ENCODE results near the gene CPXM1.
"Not testable (repeated sequence)": the region's sequence is repeated elsewhere in the genome, so short reads cannot be mapped to it uniquely, and the experiment has no call there.

The CPXM1 gene

DNA sequence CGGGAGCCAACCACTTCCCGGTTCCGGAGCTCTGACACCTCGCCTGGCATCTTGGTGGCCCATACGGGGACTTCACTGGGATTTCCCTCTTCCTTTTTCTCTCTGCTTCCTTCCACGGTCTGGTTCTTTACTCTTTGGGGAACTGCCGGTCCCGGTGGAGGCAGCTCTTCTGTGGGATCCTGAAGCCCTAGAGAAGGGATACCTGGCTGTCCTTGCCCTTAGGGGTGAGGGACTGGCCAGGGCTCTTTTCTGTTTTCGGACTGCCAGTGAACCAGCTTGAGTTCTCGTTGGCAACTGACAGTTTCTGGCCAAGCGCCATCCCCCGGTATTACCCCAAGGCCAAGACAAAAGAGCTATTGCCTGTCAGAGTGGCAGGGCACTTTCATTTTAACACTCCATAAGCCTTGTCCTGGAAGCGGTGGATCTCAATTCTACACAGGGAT, 880 bp upstream of the CPXM1 start:
- no peak for DNase-seq

DNA sequence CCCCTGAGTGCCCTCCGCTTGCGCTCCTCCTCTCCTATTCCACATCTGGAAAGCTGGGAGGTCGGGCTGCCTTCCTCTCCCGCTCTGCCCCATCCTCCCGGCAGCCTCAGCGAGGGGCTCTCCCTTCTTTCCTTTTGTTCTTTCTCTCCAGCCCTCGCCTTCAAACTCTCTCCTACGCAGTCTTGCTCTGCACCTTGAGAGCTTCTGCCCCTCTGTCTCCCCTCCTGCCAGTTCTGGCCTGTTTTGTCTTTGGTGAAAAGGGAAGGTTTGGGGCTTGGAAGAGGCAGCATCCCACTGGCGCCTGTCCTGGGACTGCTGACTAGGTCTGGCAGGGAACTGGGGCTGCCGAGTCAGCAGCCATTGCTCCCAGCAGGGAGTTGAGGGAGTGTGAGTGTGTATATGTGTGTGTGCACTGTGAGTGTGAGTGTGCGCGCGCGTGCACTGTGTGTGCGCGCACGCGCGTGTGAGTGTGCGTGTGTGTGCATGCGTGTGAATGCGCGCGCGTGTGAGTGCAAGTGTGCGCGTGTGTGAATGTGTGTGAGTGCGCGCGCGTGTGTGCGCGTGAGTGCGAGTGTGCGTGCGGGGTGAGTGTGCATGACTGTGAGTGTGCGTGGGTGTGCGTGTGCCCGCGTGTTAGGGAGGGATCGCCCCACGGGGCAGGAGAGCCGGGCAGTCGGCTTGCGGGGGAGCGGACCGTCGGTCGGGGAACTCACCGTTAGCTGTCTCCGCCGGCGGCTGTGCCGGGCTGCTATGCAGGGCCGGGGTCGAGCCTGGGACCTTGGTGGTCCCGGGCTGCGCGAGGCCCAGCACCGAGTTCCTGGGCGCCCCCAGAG, 523 bp downstream of the CPXM1 start:
- no peak for DNase-seq

DNA sequence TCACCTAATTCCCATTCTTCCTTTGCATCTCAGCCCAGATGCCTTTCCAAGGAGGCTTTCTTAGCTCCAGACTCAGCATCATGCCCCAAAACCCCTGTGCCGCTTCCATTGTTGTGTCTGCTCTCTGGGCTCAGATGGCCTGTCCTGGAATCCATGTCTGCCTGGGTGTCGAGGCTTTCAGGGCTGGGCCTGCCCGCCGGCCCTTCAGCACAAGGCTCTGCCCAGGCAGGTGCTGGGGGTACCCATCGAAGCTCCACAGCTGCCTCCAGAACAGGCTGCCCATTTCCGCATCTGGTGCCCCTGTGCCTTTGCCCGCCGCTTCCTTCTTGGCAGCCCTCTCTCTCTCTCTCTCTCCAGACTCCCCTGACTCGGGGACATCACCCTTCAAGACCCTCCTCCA, 1.2 kb downstream of the CPXM1 start:
- no peak for DNase-seq

DNA sequence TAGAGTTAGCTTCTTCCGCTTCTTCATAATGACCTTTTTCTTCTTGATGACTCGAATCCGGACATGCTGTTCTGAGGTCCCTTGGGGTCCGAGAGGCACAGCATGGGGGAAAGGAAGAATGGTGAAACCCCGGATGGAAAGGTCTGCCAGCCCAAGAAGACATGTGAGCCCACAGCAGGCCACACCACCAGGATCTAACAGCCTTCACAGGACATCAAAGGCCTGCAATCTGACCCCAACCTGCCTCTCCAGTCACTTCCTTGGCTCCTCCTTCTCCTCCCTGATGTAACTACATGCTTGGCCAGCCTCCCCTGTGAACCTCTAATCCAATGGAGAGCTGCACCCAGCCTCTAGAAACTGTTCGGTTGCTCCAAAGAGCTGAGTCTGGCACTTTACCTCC, 1.6 kb downstream of the CPXM1 start:
- no peak for DNase-seq

DNA sequence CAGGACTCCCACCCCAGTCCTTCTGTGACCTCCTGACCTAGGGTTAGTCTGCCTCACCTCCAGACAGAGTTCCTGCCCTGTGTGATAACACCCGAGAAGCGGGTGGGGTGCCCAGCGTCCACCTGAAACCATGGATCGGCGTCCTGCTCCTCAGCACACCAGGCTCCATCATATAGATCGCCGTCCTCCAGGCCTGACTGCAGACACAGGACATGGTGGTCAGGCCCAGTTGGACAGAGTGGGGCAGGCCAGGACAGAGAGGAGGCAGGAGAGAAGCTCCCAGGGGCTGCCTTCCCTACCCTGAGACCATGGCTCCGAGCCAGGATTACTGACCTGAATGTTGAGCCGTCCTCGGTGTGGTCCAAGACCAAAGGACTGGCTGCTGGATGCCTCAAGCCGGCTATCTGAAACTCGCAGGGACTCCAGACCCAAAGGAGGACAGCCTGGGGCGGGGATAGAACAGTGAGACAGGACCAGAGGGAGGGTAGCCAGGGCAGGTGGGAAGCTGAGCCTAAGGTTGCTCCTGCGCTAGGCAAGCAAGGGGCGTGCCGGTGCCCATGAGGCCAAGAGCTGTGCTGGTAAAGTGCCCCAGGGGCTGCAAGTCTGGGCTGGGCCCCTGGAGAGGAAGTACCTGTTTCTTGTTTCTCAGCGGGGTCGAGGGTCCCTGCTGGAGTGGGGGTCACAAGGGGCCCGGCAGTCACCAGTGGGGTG, 2.2 kb downstream of the CPXM1 start:
- no peak for DNase-seq

DNA sequence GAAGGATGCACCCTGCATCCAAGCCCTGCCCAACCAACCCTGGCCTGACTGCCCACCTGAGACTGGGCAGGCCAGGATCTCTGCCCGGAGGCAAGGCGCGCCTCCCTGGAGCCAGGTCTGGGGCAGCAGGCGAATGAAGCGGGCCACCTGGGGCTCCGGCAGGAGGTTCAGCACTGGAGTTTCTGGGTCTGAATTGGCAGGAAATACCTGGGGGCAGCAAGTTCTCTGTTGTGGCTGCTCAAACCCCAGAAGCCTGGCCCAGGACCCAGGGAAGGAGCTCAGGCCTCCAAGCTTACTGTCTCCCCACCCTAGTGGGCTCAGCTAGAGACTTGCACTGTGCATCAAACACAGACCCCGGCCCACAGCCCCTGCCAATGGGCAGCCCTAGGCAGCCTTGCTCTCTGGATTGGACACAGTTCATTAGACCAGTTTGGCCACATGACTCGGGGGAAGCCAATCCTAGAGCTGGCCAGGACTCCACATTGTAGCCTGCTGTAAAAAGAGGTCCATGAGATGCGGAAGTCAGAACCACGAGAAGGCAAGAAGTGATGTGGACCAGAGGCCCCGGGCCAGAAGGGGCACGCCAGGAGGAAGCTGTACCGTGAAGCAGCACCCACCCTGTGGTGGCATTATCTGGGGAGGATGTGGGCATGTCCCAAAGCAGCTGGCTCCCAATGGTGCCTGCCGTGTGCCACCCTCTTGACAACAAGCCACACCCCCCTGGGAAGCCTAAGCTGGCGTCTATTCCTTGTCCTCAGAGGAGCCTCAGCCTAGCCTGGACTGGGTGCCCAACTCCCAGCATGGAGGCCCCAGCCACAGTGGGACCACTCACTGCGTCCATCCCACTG, 3.1 kb downstream of the CPXM1 start:
- DNase-seq: no peak

DNA sequence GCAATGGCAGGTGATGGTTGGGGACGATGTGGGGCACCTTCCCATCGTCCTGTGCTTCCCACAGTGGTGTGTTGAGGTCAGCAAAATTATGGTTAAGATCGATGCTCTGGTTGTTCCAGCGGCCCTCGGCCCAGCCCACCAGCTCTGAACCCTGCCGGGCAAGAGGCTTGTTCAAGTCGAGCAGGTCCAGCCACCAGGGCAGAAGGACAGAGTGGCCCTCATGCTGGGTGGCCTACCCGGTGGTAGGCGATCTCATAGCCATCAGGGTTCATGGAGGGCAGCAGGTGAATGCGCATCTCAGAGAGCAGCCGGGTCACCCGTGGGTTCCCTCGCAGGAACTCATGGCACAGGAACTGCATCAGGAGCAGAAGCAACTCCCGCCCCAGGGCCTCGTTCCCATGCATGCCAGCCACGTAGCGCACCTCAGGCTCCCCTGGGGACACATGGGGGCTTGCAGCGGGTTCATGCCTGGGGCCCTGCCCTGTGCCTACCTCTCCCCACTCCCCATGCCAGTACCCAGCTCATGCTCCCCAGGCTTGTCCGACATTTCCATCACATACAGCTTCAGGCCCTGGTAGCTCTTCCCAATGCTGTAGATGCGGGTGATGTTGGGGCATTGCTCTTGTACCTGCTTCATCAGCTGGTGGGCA, 4.3 kb downstream of the CPXM1 start:
- DNase-seq: no peak

DNA sequence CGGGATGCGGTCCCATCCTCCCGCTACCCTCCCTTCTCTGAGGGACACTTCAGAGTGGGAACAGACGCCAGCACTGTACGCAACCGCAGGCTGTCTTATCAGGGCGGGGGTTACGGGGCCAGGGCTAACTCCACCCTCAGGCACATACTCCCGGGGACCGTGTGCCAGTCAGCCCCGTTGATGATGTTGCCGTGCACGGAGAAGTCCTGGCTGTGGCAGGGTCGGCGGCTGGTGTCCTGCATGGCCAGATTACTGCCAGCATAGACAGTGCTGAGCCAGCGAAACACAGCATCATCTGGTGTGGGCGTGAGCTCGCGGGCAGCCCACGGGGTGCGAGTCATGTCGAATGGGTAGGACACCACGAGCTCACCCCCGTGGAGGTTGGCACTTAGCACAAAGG, 5.0 kb downstream of the CPXM1 start:
- no peak for DNase-seq

DNA sequence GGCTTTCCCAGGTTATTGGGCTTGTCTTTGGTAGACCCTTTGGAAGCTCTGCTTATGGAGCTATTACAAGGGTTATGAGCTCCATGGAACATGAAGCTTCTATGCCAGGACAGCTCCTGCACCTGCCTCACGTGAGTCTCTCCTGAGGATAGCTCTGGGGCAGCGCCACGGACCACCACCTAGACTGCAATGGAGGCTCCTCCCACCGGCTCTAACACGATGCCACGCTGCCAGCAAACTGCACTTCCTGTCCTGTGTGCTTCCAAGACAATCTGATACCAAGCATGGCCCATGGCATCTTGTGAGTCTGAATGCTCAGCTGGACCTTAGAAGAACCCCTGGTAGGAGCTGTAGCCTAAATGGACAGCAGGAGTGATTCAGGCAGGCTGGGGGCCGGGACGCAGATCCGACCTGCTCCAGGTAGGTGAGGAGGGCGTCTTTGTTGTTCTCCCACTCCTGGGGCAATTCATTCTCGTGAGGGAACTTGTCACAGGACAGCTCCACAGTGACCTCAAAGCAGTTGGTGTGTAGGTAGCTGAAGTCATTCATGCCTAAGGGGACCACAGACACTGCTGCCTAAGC, 5.5 kb downstream of the CPXM1 start:
- no peak for DNase-seq

DNA sequence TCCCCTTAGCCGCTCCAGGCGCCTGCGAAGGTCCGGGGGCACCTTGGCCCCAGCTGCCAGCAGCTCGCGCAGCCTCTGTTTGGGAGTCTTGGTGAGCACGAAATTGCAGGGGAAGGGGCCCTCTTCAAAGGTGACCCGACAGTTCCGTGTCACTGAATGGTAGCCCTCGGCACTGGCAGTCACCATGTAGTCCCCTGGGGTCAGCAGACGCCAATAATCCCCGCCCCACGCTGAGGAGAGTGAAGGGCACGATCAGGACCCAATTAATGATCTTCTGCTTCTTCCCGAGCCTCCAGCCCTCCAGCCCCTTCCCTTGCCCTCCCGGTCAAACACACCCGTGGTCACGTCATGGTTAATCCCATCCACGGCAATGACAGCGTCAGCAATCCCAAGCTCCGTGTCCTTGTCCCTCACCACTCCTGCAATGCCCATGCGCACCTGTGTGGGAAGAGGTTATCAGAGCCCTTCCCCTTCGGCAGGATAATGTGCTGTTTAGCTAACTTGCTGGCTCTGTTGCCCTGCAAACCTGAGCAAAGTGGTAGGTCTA, 6.2 kb downstream of the CPXM1 start:
- DNase-seq: no peak

DNA sequence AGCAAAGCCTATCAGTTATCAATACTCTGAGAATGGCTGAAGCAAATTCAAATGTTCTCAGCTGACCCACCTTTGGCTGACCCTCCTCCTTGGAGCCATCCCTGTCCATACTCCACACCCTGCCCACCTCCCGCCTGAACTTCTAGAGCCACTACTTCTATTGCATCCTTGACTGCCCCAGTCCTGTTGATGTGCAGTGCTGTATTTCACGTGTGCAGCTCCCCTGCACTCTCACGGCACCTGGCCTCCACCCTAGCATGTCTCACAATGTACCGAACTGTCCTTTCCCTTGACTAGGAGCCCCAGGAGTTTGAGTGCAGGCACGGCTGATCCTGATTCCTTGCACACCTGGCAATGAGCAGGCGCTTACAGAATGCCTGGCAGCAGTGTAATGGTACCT, 7.0 kb downstream of the CPXM1 start:
- no peak for DNase-seq

DNA sequence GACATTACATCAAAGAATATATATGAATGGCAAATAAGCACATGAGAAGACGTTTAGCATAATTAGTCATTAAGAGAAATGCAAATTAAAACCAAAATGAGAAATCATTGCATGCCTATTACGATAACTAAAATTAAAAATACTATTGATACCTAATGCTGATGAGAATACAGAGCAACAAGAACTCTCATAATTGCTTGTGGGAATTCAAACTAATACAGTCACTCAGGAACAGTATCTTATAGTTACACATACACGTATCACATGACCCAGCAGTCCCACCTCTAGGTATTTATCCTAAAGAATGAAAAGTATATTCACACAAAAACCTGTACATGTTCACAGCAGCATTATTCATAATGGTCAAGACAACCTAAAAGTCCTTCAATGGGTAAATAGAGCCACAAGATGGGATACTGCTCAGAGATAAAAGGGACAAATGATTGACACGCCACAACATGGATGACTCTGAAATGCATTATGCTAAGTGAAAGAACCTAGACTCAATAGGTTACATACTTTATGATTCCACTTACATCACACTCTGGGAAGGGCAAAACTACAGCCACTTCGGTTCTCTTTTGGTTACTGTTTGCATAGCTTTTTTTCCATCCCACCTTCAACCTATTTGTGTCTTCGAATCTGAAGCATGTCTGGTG, 16.4 kb downstream of the CPXM1 start:
- DNase-seq: no peak

DNA sequence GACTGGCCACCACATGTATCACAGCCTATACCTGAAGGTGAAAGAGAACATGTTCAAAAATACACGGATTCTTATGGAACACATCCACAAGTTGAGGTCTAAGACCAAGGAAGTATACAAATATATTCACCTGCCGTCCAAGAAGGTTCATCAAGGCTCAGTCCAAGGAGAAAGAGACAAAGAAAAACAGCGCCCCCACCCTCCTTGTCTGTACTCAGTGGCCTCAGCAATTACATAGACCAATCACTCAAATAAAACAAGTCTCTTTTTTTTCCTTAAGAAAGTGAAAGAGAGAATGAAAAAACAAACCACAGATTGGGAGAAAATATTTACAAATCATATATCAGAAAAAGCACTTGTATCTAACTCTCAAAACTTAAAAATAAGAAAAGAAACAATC, 19.5 kb downstream of the CPXM1 start:
- no peak for DNase-seq

DNA sequence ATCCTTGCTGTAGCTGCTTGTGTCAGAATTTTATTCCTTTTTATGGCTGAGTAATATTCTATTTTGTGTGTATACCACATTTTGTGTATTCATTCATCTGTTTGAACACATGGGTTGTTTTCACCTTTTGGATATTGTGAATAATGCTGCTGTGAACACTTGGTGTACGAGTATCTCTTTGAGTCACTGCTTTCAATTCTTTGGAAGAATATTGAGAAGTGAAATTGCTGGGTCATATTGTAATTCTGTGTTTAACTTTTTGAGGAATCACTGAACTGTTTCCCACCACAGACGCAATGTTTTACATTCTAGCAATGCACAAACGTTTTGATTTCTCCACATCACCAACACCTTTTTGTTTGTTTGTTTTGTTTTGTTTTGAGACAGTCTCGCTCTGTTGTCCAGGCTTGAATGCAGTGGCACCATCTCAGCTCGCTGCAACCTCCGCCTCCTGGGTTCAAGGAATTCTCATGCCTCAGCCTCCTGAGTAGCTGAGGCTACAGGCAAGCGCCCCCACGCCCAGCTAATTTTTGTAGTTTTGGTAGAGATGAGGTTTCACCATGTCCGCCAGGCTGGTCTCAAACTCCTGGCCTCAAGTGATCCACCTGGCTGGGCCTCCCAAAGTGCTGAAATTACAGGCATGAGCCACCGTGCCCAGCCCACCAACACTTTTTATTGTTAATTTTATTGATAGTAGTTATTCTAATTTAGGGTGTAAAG, 21.7 kb downstream of the CPXM1 start:
- DNase-seq: no peak

DNA sequence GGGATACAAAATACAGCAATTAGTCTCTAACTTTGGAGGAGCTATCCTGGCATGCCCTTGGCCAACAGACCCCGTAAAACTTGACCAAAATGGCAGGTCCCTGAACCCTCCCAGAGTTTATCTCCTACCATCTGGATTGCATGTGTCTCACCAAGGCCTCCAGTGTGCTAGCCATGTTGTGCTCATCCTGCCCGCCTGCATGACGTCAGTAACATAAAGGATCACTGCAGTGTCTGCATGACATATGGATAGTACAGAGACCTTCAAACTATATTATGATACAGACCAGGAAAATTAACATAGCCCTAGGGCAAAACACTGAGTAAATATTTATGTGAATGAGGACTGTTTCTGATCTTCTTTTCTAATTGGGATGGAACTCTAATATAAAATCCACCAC, 25.3 kb downstream of the CPXM1 start:
- DNase-seq: no peak

DNA sequence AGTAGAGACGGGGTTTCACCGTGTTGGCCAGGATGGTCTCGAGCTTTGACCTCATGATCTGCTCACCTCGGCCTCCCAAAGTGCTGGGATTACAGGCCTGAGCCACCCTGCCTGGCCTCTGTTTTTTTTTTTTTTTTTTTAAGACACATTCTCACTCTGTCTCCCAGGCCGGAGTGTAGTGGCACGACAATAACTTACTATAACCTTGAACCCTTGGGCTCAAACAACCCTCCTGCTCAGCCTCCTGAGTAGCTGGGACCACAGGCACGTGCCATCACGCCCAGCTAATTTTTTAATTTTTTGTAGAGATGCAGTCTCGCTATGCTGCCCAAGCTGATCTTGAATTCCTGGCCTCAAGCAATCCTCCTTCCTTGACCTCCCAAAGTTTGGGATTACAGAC, 26.6 kb downstream of the CPXM1 start:
- DNase-seq: no peak

DNA sequence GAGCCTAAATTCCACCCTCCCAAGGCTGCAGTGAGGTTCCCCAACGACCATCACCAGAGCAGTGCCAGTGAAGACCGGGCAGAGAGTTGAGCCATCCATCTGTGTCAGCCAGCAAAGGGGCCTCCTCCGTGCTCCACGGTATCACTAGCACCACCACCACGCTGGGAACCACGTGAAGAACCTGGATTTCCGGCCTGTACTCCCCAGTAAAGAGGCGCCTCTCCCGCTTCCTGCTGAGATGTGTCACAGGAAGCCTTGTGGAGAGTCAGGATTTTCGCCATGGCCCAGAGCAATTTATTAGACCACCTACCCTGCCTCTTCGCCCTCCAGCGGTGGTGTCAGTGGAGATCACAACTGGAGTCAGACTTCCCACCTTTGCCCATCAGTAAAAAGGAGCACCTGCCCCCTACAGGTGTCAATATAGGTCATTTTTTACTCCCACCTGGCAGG, 28.8 kb downstream of the CPXM1 start:
- DNase-seq: no peak

DNA sequence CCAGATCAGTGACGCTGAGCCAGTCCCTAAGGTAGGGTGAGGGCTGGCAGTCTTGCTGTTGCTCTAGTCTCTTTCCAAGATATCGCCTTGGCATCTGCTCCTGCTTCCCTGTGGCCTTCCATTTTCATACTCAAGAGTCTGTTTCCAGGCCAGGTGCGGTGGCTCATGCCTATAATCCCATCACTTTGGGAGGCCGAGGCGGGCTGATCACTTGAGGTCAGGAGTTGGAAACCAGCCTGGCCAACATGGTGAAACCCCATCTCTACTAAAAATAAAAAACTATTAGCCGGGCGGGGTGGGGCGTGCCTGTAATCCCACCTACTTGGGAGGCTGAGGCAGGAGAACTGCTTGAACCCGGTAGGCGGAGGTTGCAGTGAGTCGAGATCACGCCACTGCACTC, 30.3 kb downstream of the CPXM1 start:
- DNase-seq: not testable (repeated sequence)

DNA sequence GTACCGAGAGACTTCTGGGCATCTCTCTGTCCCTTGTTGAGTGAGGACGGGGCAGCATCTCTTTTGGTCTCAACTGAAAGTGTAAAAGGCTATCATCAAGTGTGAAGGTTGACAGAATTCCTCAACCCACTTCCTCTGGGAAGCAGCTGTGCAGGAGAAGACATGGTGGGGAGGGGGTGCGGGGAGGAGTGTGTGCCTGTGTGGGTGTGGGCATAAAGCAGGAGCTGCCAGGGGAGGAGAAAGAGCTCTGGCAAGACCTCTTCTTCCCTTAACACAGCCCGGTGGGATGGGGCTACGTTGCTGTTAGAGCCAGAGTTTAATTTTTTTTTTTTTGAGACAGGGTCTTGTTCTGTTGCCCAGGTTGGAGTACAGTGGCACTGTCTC, 31.8 kb downstream of the CPXM1 start:
- no peak for DNase-seq

Data from hypothalamus (tissue), 51 donors.